H1 (cell line): ENCODE results near the gene COBLL1. TPM values are rescaled to one million over a fixed set of nuclear protein-coding genes. Genes with fewer than 3 reads are reported as not detected.

Experiments used
- CTCF ChIA-PET: fragments of 300-600 bp; sonication (Branson Sonifier 250); formaldehyde crosslinking; loops from one replicate; lab custom pipeline; 2021; ENCODE audit not compliant: partially characterized antibody; lab: Charles Lee
- POLR2A ChIA-PET: fragments of 300-600 bp; sonication (Branson Sonifier 250); formaldehyde crosslinking; loops from one replicate; lab custom pipeline; 2021; ENCODE audit warnings: inconsistent platforms; ENCODE audit not compliant: partially characterized antibody; lab: Charles Lee
- DNase-seq, 2 experiments: peaks; one replicate each; pipeline versions ENCODE4 v3.0.0 to v3.0.0-alpha.2; 2010 to 2022; ENCODE audit warnings: low spot score in 2 of 2, low read depth in 1 of 2, mixed read lengths in 1 of 2
- FAIRE-seq: peaks from 2 replicates; lab custom pipeline; 2011; peaks lifted over from hg19 to GRCh38; lab: Jason Lieb, UNC
- H2AFZ ChIP-seq: 2 replicates; pipeline ENCODE4 v1.8.1; 2012; ENCODE audit warnings: low read length, inconsistent platforms
- H2AK5ac ChIP-seq: 2 replicates; pipeline ENCODE4 v1.6.1; 2013; ENCODE audit warnings: low read depth, low read length
- H2BK120ac ChIP-seq: replicated peaks from 2 replicates; pipeline ENCODE3; 2013; ENCODE audit warnings: low read depth, low read length, inconsistent platforms
- H2BK12ac ChIP-seq: 2 replicates; pipeline ENCODE4 v1.6.1; 2013; ENCODE audit warnings: low read depth, low read length
- H2BK15ac ChIP-seq: 2 replicates; pipeline ENCODE4 v1.6.1; 2013; ENCODE audit warnings: low read length
- H2BK20ac ChIP-seq: 2 replicates; pipeline ENCODE4 v1.6.1; 2013; ENCODE audit warnings: low read length
- H2BK5ac ChIP-seq: 2 replicates; pipeline ENCODE4 v1.6.1; 2013; ENCODE audit warnings: low read depth, low read length
- H3K14ac ChIP-seq: 2 replicates; pipeline ENCODE4 v1.6.1; 2013; ENCODE audit warnings: inconsistent platforms; ENCODE audit not compliant: insufficient read length
- H3K18ac ChIP-seq: 2 replicates; pipeline ENCODE4 v1.6.1; 2013; ENCODE audit warnings: low read length; ENCODE audit errors: extremely low read depth
- H3K23ac ChIP-seq: 2 replicates; pipeline ENCODE4 v1.6.1; 2013; ENCODE audit warnings: inconsistent platforms; ENCODE audit not compliant: insufficient read length
- H3K23me2 ChIP-seq: 2 replicates; pipeline ENCODE4 v1.6.1; 2013; ENCODE audit warnings: low read depth, low read length
- H3K27ac ChIP-seq: 2 replicates; pipeline ENCODE4 v1.6.1; 2011; ENCODE audit warnings: low read depth, low read length, inconsistent platforms
- H3K27me3 ChIP-seq, 4 experiments: replicated peaks in 1 of 4; 1 replicate in 1 of 4; 2 replicates in 3 of 4; pipeline versions ENCODE4 v1.6.1 to v1.8.1; 2011 to 2013; ENCODE audit warnings: low read length in 3 of 4, mild to moderate bottlenecking in 3 of 4, inconsistent platforms in 2 of 4, mixed read lengths in 2 of 4, moderate library complexity in 1 of 4; ENCODE audit not compliant: control insufficient read depth in 3 of 4, insufficient read depth in 3 of 4; ENCODE audit errors: extremely low read depth in 1 of 4
- H3K36me3 ChIP-seq, 4 experiments: 2 replicates each; pipeline versions ENCODE4 v1.6.1 to v1.8.1; 2011 to 2013; ENCODE audit warnings: mild to moderate bottlenecking in 4 of 4, low read length in 3 of 4, moderate library complexity in 2 of 4, control low read depth in 1 of 4, inconsistent platforms in 1 of 4; ENCODE audit not compliant: insufficient read depth in 4 of 4, control insufficient read depth in 2 of 4
- H3K4ac ChIP-seq: replicated peaks from 2 replicates; pipeline ENCODE3; 2013; ENCODE audit warnings: low read length, low read depth, mixed read lengths, inconsistent platforms; ENCODE audit not compliant: insufficient read length
- H3K4me1 ChIP-seq, 4 experiments: replicated peaks in 1 of 4; 1 replicate in 1 of 4; 2 replicates in 3 of 4; pipeline versions ENCODE4 v1.6.1 to v1.8.1; 2011 to 2013; ENCODE audit warnings: low read length in 3 of 4, inconsistent platforms in 2 of 4, mixed read lengths in 1 of 4; ENCODE audit not compliant: insufficient read depth in 4 of 4, control insufficient read depth in 3 of 4
- H3K4me2 ChIP-seq, 2 experiments: 2 replicates each; pipeline versions ENCODE4 v1.6.1 to v1.8.1; 2011 to 2013; ENCODE audit warnings: low read depth in 2 of 2, low read length in 2 of 2, control low read depth in 1 of 2, inconsistent platforms in 1 of 2, mild to moderate bottlenecking in 1 of 2; ENCODE audit not compliant: insufficient read depth in 1 of 2
- H3K4me3 ChIP-seq, 4 experiments: fragments of 200-600, 300-600 bp in 1 of 4; sonication (generic), shearing (Covaris generic), sonication (Bioruptor Twin) in 1 of 4; 2 replicates each; pipeline versions ENCODE4 v1.5.1 to v1.8.1; 2011 to 2016; ENCODE audit warnings: low read length in 4 of 4, low read depth in 3 of 4, control low read depth in 2 of 4, inconsistent platforms in 2 of 4, mild to moderate bottlenecking in 2 of 4, mixed read lengths in 1 of 4, moderate library complexity in 1 of 4; ENCODE audit not compliant: insufficient read depth in 2 of 4; ENCODE audit errors: extremely low read depth in 1 of 4
- H3K56ac ChIP-seq: replicated peaks from 2 replicates; pipeline ENCODE3; 2013; ENCODE audit warnings: low read depth, mild to moderate bottlenecking, mixed read lengths, low read length, inconsistent platforms; ENCODE audit not compliant: insufficient read length
- H3K79me1 ChIP-seq: 2 replicates; pipeline ENCODE4 v1.6.1; 2013; ENCODE audit warnings: low read depth, low read length, control low read depth
- H3K79me2 ChIP-seq, 2 experiments: 2 replicates each; pipeline versions ENCODE4 v1.6.1 to v1.8.1; 2012 to 2013; ENCODE audit warnings: low read length in 2 of 2, mild to moderate bottlenecking in 2 of 2, inconsistent platforms in 1 of 2; ENCODE audit not compliant: insufficient read depth in 2 of 2, control insufficient read depth in 1 of 2
- H3K9ac ChIP-seq, 4 experiments: replicated peaks in 1 of 4; 1 replicate in 1 of 4; 2 replicates in 3 of 4; pipeline versions ENCODE4 v1.6.1 to v1.8.1; 2011 to 2013; ENCODE audit warnings: low read depth in 3 of 4, low read length in 3 of 4, control low read depth in 2 of 4, mild to moderate bottlenecking in 2 of 4, moderate library complexity in 2 of 4, inconsistent platforms in 1 of 4; ENCODE audit errors: extremely low read depth in 1 of 4
- H3K9me3 ChIP-seq, 2 experiments: 2 replicates each; pipeline versions ENCODE4 v1.6.1 to v1.8.1; 2012 to 2013; ENCODE audit warnings: mild to moderate bottlenecking in 2 of 2, moderate library complexity in 2 of 2, control low read depth in 1 of 2, inconsistent platforms in 1 of 2, low read depth in 1 of 2, low read length in 1 of 2, mixed read lengths in 1 of 2; ENCODE audit not compliant: insufficient read depth in 2 of 2
- H4K20me1 ChIP-seq, 2 experiments: replicated peaks in 1 of 2; 2 replicates each; pipeline versions ENCODE3 to v1.8.1; 2011 to 2013; ENCODE audit warnings: inconsistent platforms in 2 of 2, low read length in 2 of 2, mild to moderate bottlenecking in 1 of 2; ENCODE audit not compliant: insufficient read depth in 2 of 2, control insufficient read depth in 1 of 2
- H4K5ac ChIP-seq: 2 replicates; pipeline ENCODE4 v1.6.1; 2013; ENCODE audit warnings: low read length, low read depth, mixed read lengths, inconsistent platforms; ENCODE audit not compliant: insufficient read length
- H4K8ac ChIP-seq: 2 replicates; pipeline ENCODE4 v1.8.0; 2013; ENCODE audit warnings: mild to moderate bottlenecking, moderate library complexity, low read length, inconsistent platforms; ENCODE audit not compliant: insufficient read depth; ENCODE audit errors: extremely low read depth
- H4K91ac ChIP-seq: replicated peaks from 2 replicates; pipeline ENCODE3; 2013; ENCODE audit warnings: low read length, mixed read lengths, inconsistent platforms; ENCODE audit not compliant: insufficient read length
- CHD1 ChIP-seq: IDR thresholded peaks from 2 replicates; pipeline ENCODE4 v1.6.1; 2012; ENCODE audit warnings: low read depth, low read length, improper control_type of control experiment
- EZH2 ChIP-seq: fragments of 200-600 bp; sonication (generic); IDR thresholded peaks from 2 replicates; pipeline ENCODE4 v1.7.1; 2012; ENCODE audit warnings: low read depth, mild to moderate bottlenecking, moderate library complexity, low read length, inconsistent platforms; ENCODE audit not compliant: severe bottlenecking
- GABPA ChIP-seq: IDR thresholded peaks from 2 replicates; pipeline ENCODE4 v1.6.1; 2011; ENCODE audit warnings: mild to moderate bottlenecking, low read length, moderate library complexity, borderline replicate concordance; ENCODE audit not compliant: insufficient read depth
- JUN ChIP-seq: IDR thresholded peaks from 2 replicates; pipeline ENCODE4 v1.6.1; 2011; ENCODE audit warnings: low read depth, mild to moderate bottlenecking, improper control_type of control experiment, low read length
- POLR2A ChIP-seq, 2 experiments: IDR thresholded peaks; 1 replicate in 1 of 2; 2 replicates in 1 of 2; pipeline ENCODE4 v1.6.1; 2011; ENCODE audit warnings: low read depth in 2 of 2, low read length in 2 of 2, mild to moderate bottlenecking in 2 of 2; ENCODE audit errors: control extremely low read depth in 1 of 2
- RAD21 ChIP-seq, 2 experiments: IDR thresholded peaks in 1 of 2; conservative IDR thresholded peaks in 1 of 2; 2 replicates each; pipeline ENCODE4 v1.6.1; 2011; ENCODE audit warnings: low read depth in 2 of 2, low read length in 2 of 2, improper control_type of control experiment in 1 of 2, inconsistent platforms in 1 of 2, mild to moderate bottlenecking in 1 of 2, moderate library complexity in 1 of 2
- RFX5 ChIP-seq: IDR thresholded peaks from 2 replicates; pipeline ENCODE4 v1.6.1; 2011; ENCODE audit warnings: low read depth, low read length, improper control_type of control experiment, borderline replicate concordance
- SIN3A ChIP-seq, 2 experiments: IDR thresholded peaks in 1 of 2; conservative IDR thresholded peaks in 1 of 2; 2 replicates each; pipeline ENCODE4 v1.6.1; 2011 to 2012; ENCODE audit warnings: low read length in 2 of 2, improper control_type of control experiment in 1 of 2, low read depth in 1 of 2, mild to moderate bottlenecking in 1 of 2
- SIX5 ChIP-seq: IDR thresholded peaks from 2 replicates; pipeline ENCODE4 v1.6.1; 2011; ENCODE audit warnings: mild to moderate bottlenecking, low read depth, low read length
- SP4 ChIP-seq: IDR thresholded peaks from 2 replicates; pipeline ENCODE4 v1.6.1; 2012; ENCODE audit warnings: low read length, inconsistent platforms
- SRF ChIP-seq: IDR thresholded peaks from 2 replicates; pipeline ENCODE4 v1.6.1; 2011; ENCODE audit warnings: mild to moderate bottlenecking, low read depth, low read length, moderate library complexity
- TAF1 ChIP-seq: IDR thresholded peaks from 2 replicates; pipeline ENCODE4 v1.6.1; 2011; ENCODE audit warnings: mild to moderate bottlenecking, low read depth, low read length
- TAF7 ChIP-seq: optimal IDR thresholded peaks from 2 replicates; pipeline ENCODE3; 2011; ENCODE audit warnings: low read depth, mild to moderate bottlenecking, inconsistent platforms, low read length, moderate library complexity, borderline replicate concordance
- TCF12 ChIP-seq: IDR thresholded peaks from 2 replicates; pipeline ENCODE4 v1.6.1; 2011; ENCODE audit warnings: low read depth, mild to moderate bottlenecking, low read length
- TEAD4 ChIP-seq: IDR thresholded peaks from 2 replicates; pipeline ENCODE4 v1.6.1; 2012; ENCODE audit warnings: low read depth, low read length, inconsistent platforms, mixed read lengths
- YY1 ChIP-seq: IDR thresholded peaks from 2 replicates; pipeline ENCODE4 v1.6.1; 2011; ENCODE audit warnings: low read depth, mild to moderate bottlenecking, low read length
- polyA plus RNA-seq, 7 experiments: library from polyadenylated mRNA; depleted of rRNA in 3 of 7; stranded (reverse) in 5 of 7; unstranded in 2 of 7; fragments of >200 nt in 5 of 7; fragments of 200-250 nt in 2 of 7; gene quantifications; 1 replicate in 5 of 7; 2 replicates in 1 of 7; 4 replicates in 1 of 7; pipeline versions ENCODE4 v1.2.1 to v1.2.3, GENCODE V29; 2011 to 2013; ENCODE audit warnings: missing spikeins in 2 of 7, mixed read lengths in 2 of 7
- total RNA-seq: library from RNA; stranded (reverse); fragmentation: NEBNext Ultra II Directional; extraction: Animal tissue kit (Norgen Biotek cat#: 25700); gene quantifications from 2 replicates; pipeline ENCODE4 v1.2.1, GENCODE V29; 2021

The COBLL1 gene
- total and polyA plus RNA-seq, 2 of the 8 experiments (the other 6 are each of a cell fraction or from before 2014, with no cell fraction given) = 2.2 to 6.2 TPM

- Histone ChIP-seq H4K91ac (no peak overlapping the region), H3K4me3 (no peak overlapping the region), H2BK20ac (no peak overlapping the region), H3K9me3 (no peaks in the 10 kb centered on the region), H3K4ac (no peak overlapping the region), H3K4me2 (no peak overlapping the region), H2AK5ac (no peak overlapping the region), H4K5ac (no peak overlapping the region), H3K56ac (no peak overlapping the region), H2BK12ac (no peak overlapping the region), H3K79me2 (no peaks in the 10 kb centered on the region), H3K18ac (no peak overlapping the region), H4K8ac (no peak overlapping the region), H2AFZ (no peak overlapping the region), H2BK15ac (no peak overlapping the region), H3K23me2 (no peaks in the 10 kb centered on the region), H3K27me3 (no peaks in the 10 kb centered on the region), H3K36me3 (no peaks in the 10 kb centered on the region), H2BK5ac (no peak overlapping the region), H2BK120ac (no peak overlapping the region), H3K23ac (no peak overlapping the region), H3K4me1 (no peaks in the 10 kb centered on the region), H3K27ac (no peak overlapping the region), H3K9ac (no peak overlapping the region), H3K14ac (no peak overlapping the region), H4K20me1 (no peaks in the 10 kb centered on the region), H3K79me1 (no peaks in the 10 kb centered on the region)
- no peak for DNase-seq
- POLR2A ChIA-PET = no interaction called here
- CTCF ChIA-PET = interaction anchor here (0.7 to 3.0 kb wide), 3 partner anchors 10 to 32 kb away, joined by 4 to 13 read pairs (median 4); no protein-coding TSS in a partner anchor
- no peak for FAIRE-seq
- TF ChIP-seq CHD1 = no peak
- no peak for TF ChIP-seq SRF
- TF ChIP-seq EZH2 = no peak
- no peak for TF ChIP-seq SP4
- no peak for TF ChIP-seq GABPA
- no peak for TF ChIP-seq TEAD4
- TF ChIP-seq RFX5 = no peak
- TF ChIP-seq JUN = no peak
- no peak for TF ChIP-seq RAD21 (IDR thresholded peaks at IDR 0.05 in 1 of 2, conservative IDR thresholded peaks at IDR 0.05 in 1 of 2; ENCODE audit: low read depth in 2 of 2, low read length in 2 of 2)
- no peak for TF ChIP-seq TAF7
- TF ChIP-seq SIX5 = no peak
- TF ChIP-seq TCF12 = no peak
- no peak for TF ChIP-seq TAF1
- no peak for TF ChIP-seq POLR2A (IDR thresholded peaks at IDR 0.05; ENCODE audit: control extremely low read depth in 1 of 2, low read depth in 2 of 2, low read length in 2 of 2)
- TF ChIP-seq YY1 = no peak
- no peak for TF ChIP-seq SIN3A (conservative IDR thresholded peaks at IDR 0.05 in 1 of 2, IDR thresholded peaks at IDR 0.05 in 1 of 2; ENCODE audit: low read depth in 1 of 2, low read length in 2 of 2)
These were observed 135.1 kb downstream of the COBLL1 start for GRCh38 chr2:164706522-164706921.
